HG03159 (cell line): ENCODE data around the gene DACT2.

Experiments
- ATAC-seq: cut with Tn5 transposase; IDR thresholded peaks from one replicate; pipeline ENCODE4 v1.9.1; 2021; ENCODE audit warnings: mild to moderate bottlenecking, moderate library complexity; ENCODE audit not compliant: unreplicated experiment

DACT2 gene

DNA sequence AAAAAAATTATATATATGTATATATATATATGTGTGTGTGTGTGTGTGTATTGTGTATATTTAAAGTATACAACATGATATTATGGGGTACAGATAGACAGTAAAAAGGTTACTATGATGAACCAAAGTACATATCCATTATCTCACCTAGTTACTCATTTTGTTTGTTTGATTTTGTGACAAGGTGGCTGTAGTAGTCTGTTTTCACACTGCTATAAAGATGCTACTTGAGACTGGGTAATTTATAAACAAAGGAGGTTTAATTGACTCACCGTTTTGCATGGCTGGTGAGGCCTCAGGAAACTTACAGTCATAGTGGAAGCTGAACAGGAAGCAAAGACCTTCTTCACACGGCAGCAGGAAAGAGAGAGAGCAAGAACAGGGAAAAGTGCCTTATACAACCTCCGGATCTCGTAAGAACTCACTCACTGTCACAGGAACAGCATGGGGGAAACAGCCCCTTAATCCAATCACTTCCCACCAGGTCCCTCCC lies 30.2 kb upstream of the DACT2 start:
- no peak for ATAC-seq

DNA sequence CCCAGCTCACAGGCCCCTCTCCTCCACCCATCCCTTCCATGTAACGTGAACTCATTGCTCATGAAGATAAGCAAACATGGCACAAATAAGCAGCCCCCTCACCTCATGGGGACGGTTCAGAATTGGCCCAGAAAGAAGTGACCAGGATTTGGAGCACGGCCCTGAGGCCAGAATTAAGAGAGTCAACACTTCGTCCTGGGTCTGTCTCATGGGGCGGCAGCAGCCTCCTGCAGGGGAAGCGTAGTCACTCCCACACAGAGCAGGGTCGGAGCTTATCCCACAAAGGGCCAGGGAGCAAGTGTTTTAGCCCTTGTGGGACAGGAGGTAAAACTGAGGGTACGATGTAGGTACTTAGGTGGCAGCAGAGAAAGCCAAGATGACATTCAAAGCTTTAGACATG lies 28.6 kb upstream of the DACT2 start:
- no peak for ATAC-seq

- ATAC-seq = no peak
Observed at GRCh38 chr6:168347615-168348014, 28.0 kb upstream of the DACT2 start.

DNA sequence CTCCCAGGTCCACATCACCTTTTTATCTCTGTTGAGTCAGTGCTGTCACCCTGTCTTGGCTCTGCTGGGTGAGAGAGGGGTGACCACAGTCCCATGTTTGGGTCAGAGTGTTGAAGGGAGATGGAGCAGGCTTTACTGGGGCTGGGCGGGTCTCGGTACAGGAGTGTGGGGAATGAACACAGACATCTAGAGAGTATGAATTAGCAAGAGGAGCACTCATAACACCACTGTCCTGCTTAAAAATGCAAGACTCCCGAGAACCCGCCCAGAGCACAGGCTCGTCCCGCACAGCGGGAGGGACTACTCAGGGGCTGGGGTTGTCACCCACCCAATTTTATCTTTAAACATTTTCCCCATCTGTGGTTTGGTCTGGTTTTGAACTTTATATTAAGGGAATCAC lies 27.5 kb upstream of the DACT2 start:
- ATAC-seq = no peak

DNA sequence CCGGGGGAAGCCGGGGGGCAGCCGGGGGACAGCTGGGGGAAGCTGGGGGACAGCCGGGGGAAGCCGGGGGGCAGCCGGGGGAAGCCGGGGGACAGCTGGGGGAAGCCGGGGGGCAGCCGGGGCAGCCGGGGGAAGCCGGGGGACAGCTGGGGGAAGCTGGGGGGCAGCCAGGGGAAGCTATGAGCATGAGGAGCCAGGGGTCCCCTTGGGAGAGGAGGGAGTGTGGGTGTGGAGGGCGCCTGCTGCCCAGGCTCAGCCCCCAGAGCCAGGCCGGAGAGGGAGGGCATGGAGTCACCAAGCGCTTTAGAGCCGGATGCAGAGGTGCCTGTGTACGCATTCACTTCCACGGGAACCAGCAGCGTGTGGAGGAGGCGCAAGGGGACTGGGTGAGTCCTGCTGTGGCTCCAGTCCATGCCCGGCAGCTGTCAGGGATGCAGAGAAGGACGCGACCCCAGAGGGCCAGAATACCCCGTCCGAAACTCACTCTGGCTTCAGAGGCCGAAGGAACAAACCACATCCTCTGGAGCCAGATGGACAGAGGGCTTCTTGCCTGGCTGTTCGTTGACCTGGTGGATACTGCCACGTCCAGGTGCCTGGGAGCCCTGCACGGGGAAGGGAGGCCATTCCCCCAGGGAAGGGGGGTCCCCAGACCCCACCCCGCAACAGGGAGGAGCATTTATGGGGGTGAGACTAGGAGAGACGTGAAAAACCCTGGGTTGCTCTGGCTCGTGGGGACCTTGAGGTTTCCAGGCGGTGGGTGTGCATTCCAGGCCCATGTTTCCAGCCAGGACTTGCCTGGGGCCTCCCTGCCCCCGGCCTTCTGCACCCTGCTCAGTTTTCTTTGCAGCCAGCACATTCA lies 26.5 kb upstream of the DACT2 start:
- no peak for ATAC-seq

- ATAC-seq = no peak
Observed at GRCh38 chr6:168345266-168345665, 25.7 kb upstream of the DACT2 start.

GRCh38 chr6:168344338-168344737 lies 24.8 kb upstream of the DACT2 start:
- ATAC-seq = no peak

GRCh38 chr6:168343239-168344150 lies 23.9 kb upstream of the DACT2 start:
- no peak for ATAC-seq

GRCh38 chr6:168342636-168343035 lies 23.1 kb upstream of the DACT2 start:
- ATAC-seq = no peak

DNA sequence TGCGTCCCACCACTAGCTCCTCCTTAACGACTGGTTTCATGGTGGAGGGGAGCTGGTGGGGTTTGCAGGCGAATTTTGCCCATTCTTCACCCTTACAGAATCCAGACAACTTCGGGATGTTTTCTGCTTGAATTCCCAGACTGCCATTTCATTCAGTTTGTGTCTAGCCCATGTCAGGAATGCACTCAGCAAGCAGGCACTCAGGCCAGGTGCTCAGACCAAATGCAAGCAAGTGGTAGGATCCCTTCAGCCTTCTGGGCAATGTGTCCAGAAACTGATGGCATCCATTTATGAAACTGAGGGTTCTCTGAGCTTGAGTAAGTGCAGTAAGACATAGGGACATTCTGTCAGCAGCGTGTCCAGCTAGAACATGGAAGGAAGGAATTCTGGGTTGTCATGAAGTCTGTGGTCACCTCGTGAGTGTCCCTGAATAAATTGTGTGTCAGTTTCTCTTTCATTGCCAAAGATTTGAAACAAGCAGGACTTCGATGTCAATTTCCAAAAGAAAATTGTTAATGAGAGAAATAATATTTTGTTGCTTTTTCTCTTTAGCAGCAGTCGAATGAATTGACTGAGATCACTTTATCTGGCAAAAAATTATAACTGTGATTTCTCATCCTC lies 21.8 kb upstream of the DACT2 start:
- no peak for ATAC-seq

- no peak for ATAC-seq
Observed at GRCh38 chr6:168340819-168341218, 21.2 kb upstream of the DACT2 start.

DNA sequence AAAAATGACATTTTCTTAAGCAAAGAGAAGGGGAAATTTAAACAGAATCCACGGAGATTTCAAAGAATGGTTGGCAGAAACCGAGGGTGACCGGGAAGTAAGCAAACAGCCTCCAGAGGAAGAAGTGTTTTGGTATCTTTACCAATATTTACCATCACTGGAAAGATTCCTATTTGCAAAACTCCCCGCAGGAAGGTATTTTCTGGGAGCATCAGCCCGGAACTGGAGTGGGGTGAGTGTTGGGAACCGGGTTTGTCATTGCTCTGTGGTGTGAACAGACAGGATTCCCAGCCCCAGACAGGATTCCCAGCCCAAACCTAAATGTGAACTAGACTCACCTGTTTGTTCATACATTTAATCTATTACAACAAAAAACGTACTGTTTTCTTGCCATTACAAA lies 19.2 kb upstream of the DACT2 start:
- ATAC-seq = no peak

GRCh38 chr6:168336967-168337366 lies 17.4 kb upstream of the DACT2 start:
- ATAC-seq = no peak

DNA sequence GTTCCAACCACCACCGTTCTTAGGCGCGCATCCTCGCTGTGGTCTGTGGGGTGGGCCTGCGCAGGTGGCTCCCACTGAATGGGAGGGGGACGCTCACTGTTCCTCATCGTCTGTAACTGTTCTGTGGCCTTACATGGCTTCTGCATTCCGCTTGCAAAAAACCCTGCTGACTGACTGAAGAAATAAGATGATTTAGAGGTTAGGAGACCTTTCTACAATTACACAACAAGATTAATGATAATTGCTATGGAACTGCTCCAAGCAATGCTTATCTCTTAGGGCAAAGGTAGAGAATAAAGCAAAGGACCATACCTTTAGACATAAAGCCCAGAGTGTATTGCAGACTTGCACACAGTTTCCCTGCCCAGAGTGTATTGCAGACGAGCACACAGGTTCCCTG lies 14.4 kb upstream of the DACT2 start:
- ATAC-seq = no peak

DNA sequence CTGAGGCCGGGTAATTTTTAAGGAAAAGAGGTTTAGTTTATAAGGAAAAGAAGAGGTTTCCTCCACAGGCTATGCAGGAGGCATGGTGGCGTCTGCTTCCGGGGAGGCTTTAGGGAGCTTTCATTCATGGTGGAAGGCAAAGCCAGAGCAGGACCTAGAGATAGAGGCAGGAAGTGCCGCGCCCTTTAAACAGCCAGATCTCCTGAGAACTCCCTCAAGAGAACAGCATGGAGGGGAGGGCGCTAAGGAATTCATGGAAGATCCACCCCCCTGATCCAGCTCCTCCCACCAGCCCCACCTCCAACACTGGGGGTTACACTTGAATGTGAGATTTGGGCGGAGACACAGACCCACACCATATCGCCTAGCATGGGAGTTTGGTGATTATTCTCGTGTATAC lies 13.9 kb upstream of the DACT2 start:
- no peak for ATAC-seq

GRCh38 chr6:168333039-168333438 lies 13.5 kb upstream of the DACT2 start:
- ATAC-seq = no peak

- no peak for ATAC-seq
Observed at GRCh38 chr6:168332020-168332419, 12.4 kb upstream of the DACT2 start.

DNA sequence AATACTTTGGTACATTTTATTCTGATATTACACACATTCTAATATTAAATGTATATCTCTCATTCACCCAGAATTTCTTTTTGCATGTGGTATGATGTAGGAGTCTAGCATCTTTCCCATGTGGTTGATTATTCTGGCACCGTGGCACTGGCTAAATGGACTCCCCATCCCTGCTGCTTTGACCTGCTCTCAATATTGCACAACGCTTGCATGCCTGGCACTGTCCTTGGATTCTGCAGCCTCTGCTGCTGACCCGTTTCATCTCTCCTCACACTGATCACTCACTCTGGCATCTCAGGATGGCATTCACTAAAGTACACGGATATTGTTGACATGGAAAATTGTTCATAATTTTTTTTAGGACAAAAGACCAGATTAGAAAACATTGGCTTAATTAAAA lies 11.5 kb upstream of the DACT2 start:
- ATAC-seq = no peak

GRCh38 chr6:168330403-168330802 lies 10.8 kb upstream of the DACT2 start:
- ATAC-seq = no peak

GRCh38 chr6:168328086-168328485 lies 8.5 kb upstream of the DACT2 start:
- ATAC-seq = no peak
